K562 (cell line): ENCODE results near the gene ACR. TPM values are rescaled to one million over a fixed set of nuclear protein-coding genes. Genes with fewer than 3 reads are reported as not detected.

ENCODE experiments used
- ATAC-seq: fragments of 200-7000 bp; cut with Tn5 transposase; 3 replicates; pipeline ENCODE4 v1.9.1; 2020; ENCODE audit warnings: moderate library complexity
- BruUV-seq: library from RNA; stranded (reverse); fragments of 400-500 nt; replicated peaks from 2 replicates; lab custom pipeline; 2021; lab: Mats Ljungman, UMichigan
- CTCF ChIA-PET: fragments of 300-600 bp; formaldehyde crosslinking; extraction: SDS; loops from one replicate; lab custom pipeline; 2021; ENCODE audit warnings: low intra/inter-chr PET ratio; lab: Yijun Ruan, JAX
- POLR2A ChIA-PET: fragments of 300-600, 350-650 bp; sonication (Branson Sonifier 250); formaldehyde crosslinking; extraction: SDS; loops from one replicate; lab custom pipeline; 2021; ENCODE audit warnings: antibody characterized with exemption, inconsistent platforms; lab: Yijun Ruan, JAX
- DNase-seq, 4 experiments: peaks; one replicate each; pipeline versions ENCODE4 v3.0.0 to v3.0.0-alpha.2; 2011 to 2018; ENCODE audit warnings: low spot score in 3 of 4, mixed read lengths in 3 of 4; ENCODE audit errors: extremely low read depth in 1 of 4
- FAIRE-seq: peaks from 2 replicates; lab custom pipeline; 2011; peaks lifted over from hg19 to GRCh38; lab: Jason Lieb, UNC
- H2AFZ ChIP-seq: 2 replicates; pipeline ENCODE4 v1.6.0; 2011; ENCODE audit warnings: low read depth, low read length, control low read depth, inconsistent platforms
- H3K27ac ChIP-seq: fragments of 200-600 bp; 3 replicates; pipeline ENCODE4 v1.8.0; 2011; ENCODE audit warnings: low read depth, mild to moderate bottlenecking, control low read depth, inconsistent platforms, low read length, moderate library complexity, mixed read lengths; ENCODE audit errors: extremely low read depth
- H3K27me3 ChIP-seq, 2 experiments: fragments of 300-600 bp in 1 of 2; 2 replicates in 1 of 2; 3 replicates in 1 of 2; pipeline versions ENCODE4 v1.6.0 to v1.8.0; 2011; ENCODE audit warnings: inconsistent platforms in 2 of 2, low read length in 2 of 2, mild to moderate bottlenecking in 1 of 2, mixed read lengths in 1 of 2, moderate library complexity in 1 of 2; ENCODE audit not compliant: control insufficient read depth in 2 of 2, insufficient read depth in 2 of 2
- H3K36me3 ChIP-seq: fragments of 300-600 bp; 3 replicates; pipeline ENCODE4 v1.8.0; 2011; ENCODE audit warnings: mild to moderate bottlenecking, low read length, inconsistent platforms; ENCODE audit not compliant: control insufficient read depth, insufficient read depth
- H3K4me1 ChIP-seq, 2 experiments: fragments of 200-600 bp in 1 of 2; replicated peaks in 1 of 2; 2 replicates in 1 of 2; 3 replicates in 1 of 2; pipeline versions ENCODE4 v1.5.1 to v1.8.0; 2011; ENCODE audit warnings: inconsistent platforms in 2 of 2, low read length in 2 of 2, mild to moderate bottlenecking in 1 of 2, mixed read lengths in 1 of 2, moderate library complexity in 1 of 2; ENCODE audit not compliant: control insufficient read depth in 2 of 2, insufficient read depth in 2 of 2
- H3K4me2 ChIP-seq: 2 replicates; pipeline ENCODE4 v1.6.1; 2011; ENCODE audit warnings: low read length, control low read depth, inconsistent platforms, mixed read lengths; ENCODE audit not compliant: insufficient read depth
- H3K4me3 ChIP-seq: fragments of 200-600 bp; sonication (generic), shearing (Covaris generic); 2 replicates; pipeline ENCODE4 v1.5.1; 2016; ENCODE audit warnings: control low read depth, inconsistent platforms
- H3K79me2 ChIP-seq: fragments of 200-600 bp; 3 replicates; pipeline ENCODE4 v1.8.0; 2011; ENCODE audit warnings: low read length, inconsistent platforms; ENCODE audit not compliant: control insufficient read depth, insufficient read depth
- H3K9ac ChIP-seq, 2 experiments: 2 replicates each; pipeline versions ENCODE4 v1.6.0 to v1.6.1; 2011; ENCODE audit warnings: low read depth in 2 of 2, low read length in 2 of 2, control low read depth in 1 of 2, inconsistent platforms in 1 of 2, mild to moderate bottlenecking in 1 of 2, mixed read lengths in 1 of 2; ENCODE audit not compliant: insufficient read depth in 1 of 2
- H3K9me1 ChIP-seq: one replicate; pipeline ENCODE4 v1.6.0; 2011; ENCODE audit warnings: inconsistent platforms, mild to moderate bottlenecking, low read length, moderate library complexity; ENCODE audit not compliant: control insufficient read depth, insufficient read depth
- H3K9me3 ChIP-seq: replicated peaks from 2 replicates; pipeline ENCODE4 v1.5.1; 2011; ENCODE audit warnings: low read depth, low read length, inconsistent platforms; ENCODE audit not compliant: control insufficient read depth, insufficient read depth
- H4K20me1 ChIP-seq: replicated peaks from 2 replicates; pipeline ENCODE4 v1.6.1; 2011; ENCODE audit warnings: low read length, inconsistent platforms, mixed read lengths; ENCODE audit not compliant: control insufficient read depth, insufficient read depth
- PTRF ChIP-seq: fragments of 450-650 bp; IDR thresholded peaks from 2 replicates; pipeline ENCODE4 v1.6.1; 2016; ENCODE audit warnings: mild to moderate bottlenecking, missing genetic modification characterization, missing compliant biosample characterization
- WGBS: fragments of 100-300 bp; shearing (Covaris generic); methylation state at CpG from one replicate; pipeline ENCODE4 v1.1.6; 2016; ENCODE audit warnings: low coverage, mixed read lengths; ENCODE audit not compliant: insufficient coverage; ENCODE audit errors: missing lambda C conversion rate; 5-methylcytosine and 5-hydroxymethylcytosine counted together
- in situ Hi-C: fragments of 300-500 bp; cut with MboI; formaldehyde crosslinking; loops from 4 replicates; pipeline ENCODE4 v1.15.0; 2018; ENCODE audit warnings: inconsistent platforms, mixed read lengths
- intact Hi-C: fragments of 100-400 bp; cut with micrococcal nuclease; formaldehyde crosslinking; loops from 2 replicates; pipeline ENCODE4 v1.14.2; 2022
- polyA plus RNA-seq, 8 experiments: library from polyadenylated mRNA; depleted of rRNA in 4 of 8; stranded (reverse) in 5 of 8; unstranded in 3 of 8; fragments of >200 nt; fragmentation: Nextera tagmentation in 2 of 8; fragmentation: Illumina TruSeq in 1 of 8; extraction: Ambion mirVana in 2 of 8; extraction: Trizol in 1 of 8; gene quantifications; 2 replicates each; pipeline versions ENCODE4 v1.2.1 to v1.2.3, GENCODE V29; 2011 to 2014; ENCODE audit warnings: inconsistent platforms in 1 of 8, missing spikeins in 1 of 8
- total RNA-seq, 7 experiments: library from RNA; depleted of rRNA in 6 of 7; stranded (reverse); fragments of >200 nt in 6 of 7; fragmentation: Illumina TruSeq in 2 of 7; extraction: Trizol in 2 of 7; gene quantifications; 2 replicates each; pipeline versions ENCODE4 v1.2.1 to v1.2.3, GENCODE V29; 2011 to 2021; ENCODE audit warnings: low replicate concordance in 1 of 7
- TF ChIP-seq, protein P1 (sequence below), 2 experiments: fragments of 450-650 bp; IDR thresholded peaks; 2 replicates each; pipeline ENCODE4 v1.6.1; 2016
- TF ChIP-seq, protein P2 (sequence below): sonication (generic); formaldehyde crosslinking; IDR thresholded peaks from 2 replicates; pipeline ENCODE4 v1.8.1; 2023; ENCODE audit warnings: mild to moderate bottlenecking, missing genetic modification reagents

The ACR gene
- total and polyA plus RNA-seq, 9 of the 15 experiments (the other 6 are each of a cell fraction or from before 2014, with no cell fraction given): not detected

DNA sequence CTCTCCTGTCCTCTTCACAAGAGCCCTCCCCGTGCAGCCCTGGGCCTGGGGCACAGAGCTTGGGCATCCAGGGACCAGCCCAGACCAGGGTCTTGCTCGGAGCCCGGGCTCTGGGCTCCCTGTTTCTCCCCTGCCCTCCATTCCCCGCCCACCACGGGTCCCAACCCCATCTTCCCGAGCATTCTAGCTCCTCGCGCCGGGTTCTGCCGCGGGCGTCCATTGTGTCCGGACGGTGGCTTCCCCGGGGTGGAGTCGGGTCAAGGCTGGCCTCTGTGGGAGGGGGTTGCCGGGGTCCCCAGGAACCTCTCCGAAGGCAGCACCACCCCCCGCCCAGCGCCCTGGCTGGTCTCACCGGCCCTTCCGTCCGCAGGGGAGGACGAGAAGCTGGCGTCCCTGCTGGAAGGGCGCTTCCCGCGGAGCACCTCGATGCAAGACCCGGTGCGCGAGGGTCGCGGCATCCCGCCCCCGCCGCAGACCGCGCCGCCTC lies 18.1 kb upstream of the ACR start (continued):
- TF ChIP-seq, protein P1, sequence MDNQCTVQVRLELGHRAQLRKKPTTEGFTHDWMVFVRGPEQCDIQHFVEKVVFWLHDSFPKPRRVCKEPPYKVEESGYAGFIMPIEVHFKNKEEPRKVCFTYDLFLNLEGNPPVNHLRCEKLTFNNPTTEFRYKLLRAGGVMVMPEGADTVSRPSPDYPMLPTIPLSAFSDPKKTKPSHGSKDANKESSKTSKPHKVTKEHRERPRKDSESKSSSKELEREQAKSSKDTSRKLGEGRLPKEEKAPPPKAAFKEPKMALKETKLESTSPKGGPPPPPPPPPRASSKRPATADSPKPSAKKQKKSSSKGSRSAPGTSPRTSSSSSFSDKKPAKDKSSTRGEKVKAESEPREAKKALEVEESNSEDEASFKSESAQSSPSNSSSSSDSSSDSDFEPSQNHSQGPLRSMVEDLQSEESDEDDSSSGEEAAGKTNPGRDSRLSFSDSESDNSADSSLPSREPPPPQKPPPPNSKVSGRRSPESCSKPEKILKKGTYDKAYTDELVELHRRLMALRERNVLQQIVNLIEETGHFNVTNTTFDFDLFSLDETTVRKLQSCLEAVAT (IDR thresholded peaks at IDR 0.05): no peak

DNA sequence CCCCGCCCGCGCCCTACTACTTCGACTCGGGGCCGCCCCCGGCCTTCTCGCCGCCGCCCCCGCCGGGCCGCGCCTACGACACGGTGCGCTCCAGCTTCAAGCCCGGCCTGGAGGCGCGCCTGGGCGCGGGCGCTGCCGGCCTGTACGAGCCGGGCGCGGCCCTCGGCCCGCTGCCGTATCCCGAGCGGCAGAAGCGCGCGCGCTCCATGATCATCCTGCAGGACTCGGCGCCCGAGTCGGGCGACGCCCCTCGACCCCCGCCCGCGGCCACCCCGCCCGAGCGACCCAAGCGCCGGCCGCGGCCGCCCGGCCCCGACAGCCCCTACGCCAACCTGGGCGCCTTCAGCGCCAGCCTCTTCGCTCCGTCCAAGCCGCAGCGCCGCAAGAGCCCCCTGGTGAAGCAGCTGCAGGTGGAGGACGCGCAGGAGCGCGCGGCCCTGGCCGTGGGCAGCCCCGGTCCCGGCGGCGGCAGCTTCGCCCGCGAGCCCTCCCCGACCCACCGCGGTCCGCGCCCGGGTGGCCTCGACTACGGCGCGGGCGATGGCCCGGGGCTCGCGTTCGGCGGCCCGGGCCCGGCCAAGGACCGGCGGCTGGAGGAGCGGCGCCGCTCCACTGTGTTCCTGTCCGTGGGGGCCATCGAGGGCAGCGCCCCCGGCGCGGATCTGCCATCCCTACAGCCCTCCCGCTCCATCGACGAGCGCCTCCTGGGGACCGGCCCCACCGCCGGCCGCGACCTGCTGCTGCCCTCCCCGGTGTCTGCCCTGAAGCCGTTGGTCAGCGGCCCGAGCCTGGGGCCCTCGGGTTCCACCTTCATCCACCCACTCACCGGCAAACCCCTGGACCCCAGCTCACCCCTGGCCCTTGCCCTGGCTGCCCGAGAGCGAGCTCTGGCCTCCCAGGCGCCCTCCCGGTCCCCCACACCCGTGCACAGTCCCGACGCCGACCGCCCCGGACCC lies 17.4 kb upstream of the ACR start:
- H3K79me2 ChIP-seq: no peaks in the 10 kb centered on the region
- TF ChIP-seq, protein P2, sequence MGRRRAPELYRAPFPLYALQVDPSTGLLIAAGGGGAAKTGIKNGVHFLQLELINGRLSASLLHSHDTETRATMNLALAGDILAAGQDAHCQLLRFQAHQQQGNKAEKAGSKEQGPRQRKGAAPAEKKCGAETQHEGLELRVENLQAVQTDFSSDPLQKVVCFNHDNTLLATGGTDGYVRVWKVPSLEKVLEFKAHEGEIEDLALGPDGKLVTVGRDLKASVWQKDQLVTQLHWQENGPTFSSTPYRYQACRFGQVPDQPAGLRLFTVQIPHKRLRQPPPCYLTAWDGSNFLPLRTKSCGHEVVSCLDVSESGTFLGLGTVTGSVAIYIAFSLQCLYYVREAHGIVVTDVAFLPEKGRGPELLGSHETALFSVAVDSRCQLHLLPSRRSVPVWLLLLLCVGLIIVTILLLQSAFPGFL (CRISPR knock-in tag): no peak
- no peak for TF ChIP-seq PTRF (tag)
- H3K4me3 ChIP-seq: no peak overlapping the region
- DNase-seq (no peak), FAIRE-seq (no peak), ATAC-seq (no peak)
- no peak overlapping the region for H2AFZ ChIP-seq
- no peaks in the 10 kb centered on the region for H3K9me1 ChIP-seq
- H3K27me3 ChIP-seq: peaks cover 14 to 73% of the 10 kb centered on the region in 2 experiments; a peak in 3 of 5 replicates
- no peak overlapping the region for H3K4me2 ChIP-seq
- WGBS: 100% methylated on average over 2 of the region's 132 CpGs
- 0 out of 2 replicates have a peak, but pooled peaks cover 5% of the 10 kb centered on the region for H4K20me1 ChIP-seq
- in situ Hi-C loops: no loop called here
- BruUV-seq: no TSS peak
- H3K36me3 ChIP-seq: no peaks in the 10 kb centered on the region
- no peak overlapping the region for H3K9ac ChIP-seq
- no peaks in the 10 kb centered on the region for H3K9me3 ChIP-seq
- POLR2A ChIA-PET: no interaction called here
- CTCF ChIA-PET: no interaction called here
- no peak overlapping the region for H3K27ac ChIP-seq
- H3K4me1 ChIP-seq: 0 out of 5 replicates have a peak, but pooled peaks cover 0 to 3% of the 10 kb centered on the region in 2 experiments
- intact Hi-C loops: no loop called here
